Transverse colon (tissue), 4 donors: ENCODE measurements around the gene JAG1.

Source experiments
- CTCF ChIP-seq, 5 experiments: fragments of 200-600 bp in 3 of 5; fragments of 450-650 bp in 2 of 5; sonication (generic) in 3 of 5; IDR thresholded peaks; 1 replicate in 2 of 5; 2 replicates in 3 of 5; pipeline ENCODE4 v1.5.1; 2016 to 2017; ENCODE audit warnings: antibody characterized with exemption in 5 of 5, inconsistent platforms in 3 of 5, mild to moderate bottlenecking in 2 of 5, moderate library complexity in 1 of 5
- EP300 ChIP-seq: sonication (generic); formaldehyde crosslinking; IDR thresholded peaks from one replicate; pipeline ENCODE4 v1.6.1; 2017; ENCODE audit warnings: antibody characterized with exemption, low read depth
- POLR2AphosphoS5 ChIP-seq, 3 donors: sonication (generic); formaldehyde crosslinking; IDR thresholded peaks; one replicate each; pipeline ENCODE4 v1.6.1; 2016; ENCODE audit warnings: antibody characterized with exemption in 3 of 3

DNA sequence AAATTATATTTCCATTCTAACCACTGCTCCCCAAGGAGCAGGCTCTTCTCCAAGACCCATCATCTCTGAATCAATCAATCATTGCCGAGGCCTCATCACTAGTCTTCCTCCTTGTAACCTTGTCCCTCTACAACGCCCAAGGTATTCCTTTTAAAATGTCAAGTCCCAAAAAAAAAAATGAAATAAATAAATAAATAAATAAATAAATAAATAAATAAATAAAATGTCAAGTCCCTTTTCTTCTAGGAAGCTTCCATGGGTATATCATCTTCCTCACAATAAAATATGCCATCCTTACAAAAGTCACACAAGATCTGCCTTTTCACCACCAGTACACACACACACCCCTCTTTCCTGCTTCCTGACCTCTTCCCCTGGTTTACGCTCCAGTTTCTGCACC is 57.6 kb downstream of the JAG1 start:
- TF ChIP-seq CTCF (IDR thresholded peaks at IDR 0.05) = no peak
- no peak for TF ChIP-seq POLR2AphosphoS5 (IDR thresholded peaks at IDR 0.05)
- no peak for TF ChIP-seq EP300
